HFF-Myc (cell line): ENCODE measurements around the gene SLC6A13.
"Not testable (repeated sequence)": the region's sequence is repeated elsewhere in the genome, so short reads cannot be mapped to it uniquely, and the experiment has no call there.

Source experiments
- DNase-seq: peaks from one replicate; pipeline ENCODE4 v3.0.0-alpha.2; 2011; ENCODE audit warnings: low read depth; ENCODE audit errors: extremely low read depth
- H3K4me3 ChIP-seq: replicated peaks from 2 replicates; pipeline ENCODE4 v1.5.1; 2011; ENCODE audit warnings: low read depth, mild to moderate bottlenecking, control low read depth, low read length
- CTCF ChIP-seq: IDR thresholded peaks from 2 replicates; pipeline ENCODE4 v1.5.1; 2012; ENCODE audit warnings: mild to moderate bottlenecking, low read depth, low read length, control low read depth; ENCODE audit errors: missing control alignments

Gene SLC6A13

GRCh38 chr12:262817-263216 is at the start of gene SLC6A13:
Gene SLC6A13 (minus strand): TSS chr12:262836. CDS start chr12:260052, 2,784 bp downstream.
- DNase-seq = no peak
- no peak for TF ChIP-seq CTCF
- no peak within 1 kb of the TSS for H3K4me3 ChIP-seq

GRCh38 chr12:308511-308910 is 45.9 kb upstream of the SLC6A13 start:
- TF ChIP-seq CTCF = no peak
- H3K4me3 ChIP-seq = no peak overlapping the region
- no peak for DNase-seq

GRCh38 chr12:307406-307805 is 44.8 kb upstream of the SLC6A13 start:
- H3K4me3 ChIP-seq = no peak overlapping the region
- no peak for TF ChIP-seq CTCF
- DNase-seq = no peak

GRCh38 chr12:304805-305204 is 42.2 kb upstream of the SLC6A13 start:
- DNase-seq = no peak
- no peak for TF ChIP-seq CTCF
- H3K4me3 ChIP-seq = no peak overlapping the region

- not testable (repeated sequence) for H3K4me3 ChIP-seq, DNase-seq
Observed at GRCh38 chr12:302766-303165, 40.1 kb upstream of the SLC6A13 start.

GRCh38 chr12:300166-300565 is 37.5 kb upstream of the SLC6A13 start:
- not testable (repeated sequence) for DNase-seq, H3K4me3 ChIP-seq

- not testable (repeated sequence) for DNase-seq, H3K4me3 ChIP-seq
Observed at GRCh38 chr12:299511-299910, 36.9 kb upstream of the SLC6A13 start.

- DNase-seq, H3K4me3 ChIP-seq: not testable (repeated sequence)
Observed at GRCh38 chr12:298059-298458, 35.4 kb upstream of the SLC6A13 start.

- no peak overlapping the region for H3K4me3 ChIP-seq
- no peak for TF ChIP-seq CTCF
- DNase-seq = no peak
Observed at GRCh38 chr12:295132-295531, 32.5 kb upstream of the SLC6A13 start.
